Endothelial cell (in vitro differentiated cells): ENCODE results near the gene DLX1. TPM values are rescaled to one million over a fixed set of nuclear protein-coding genes. Genes with fewer than 3 reads are reported as not detected.

Experiments used
- DNase-seq: peaks from one replicate; pipeline ENCODE4 v3.0.0; 2021; ENCODE audit warnings: low spot score
- H3K27ac Mint-ChIP-seq: one replicate; pipeline ENCODE4 v1.8.0; 2021; ENCODE audit warnings: mixed read lengths, inconsistent platforms; ENCODE audit not compliant: unreplicated experiment
- H3K27me3 Mint-ChIP-seq: one replicate; pipeline ENCODE4 v1.8.0; 2021; ENCODE audit warnings: mild to moderate bottlenecking, moderate library complexity, mixed read lengths, inconsistent platforms; ENCODE audit not compliant: unreplicated experiment
- H3K36me3 Mint-ChIP-seq: one replicate; pipeline ENCODE4 v1.8.0; 2021; ENCODE audit warnings: mild to moderate bottlenecking, low read depth, mixed read lengths, inconsistent platforms; ENCODE audit not compliant: unreplicated experiment
- H3K4me1 Mint-ChIP-seq: one replicate; pipeline ENCODE4 v1.8.0; 2021; ENCODE audit warnings: mild to moderate bottlenecking, mixed read lengths, inconsistent platforms; ENCODE audit not compliant: unreplicated experiment
- H3K4me3 Mint-ChIP-seq: one replicate; pipeline ENCODE4 v1.8.0; 2021; ENCODE audit warnings: mild to moderate bottlenecking, mixed read lengths, inconsistent platforms; ENCODE audit not compliant: unreplicated experiment
- H3K9me3 Mint-ChIP-seq: one replicate; pipeline ENCODE4 v1.8.0; 2021; ENCODE audit warnings: mixed read lengths, inconsistent platforms; ENCODE audit not compliant: unreplicated experiment
- total RNA-seq: library from RNA; stranded (reverse); fragmentation: NEBNext Ultra II Directional; extraction: Animal tissue kit (Norgen Biotek cat#: 25700); gene quantifications from one replicate; pipeline ENCODE4 v1.2.1, GENCODE V29; 2021; ENCODE audit not compliant: unreplicated experiment
- TF ChIP-seq, protein P1 (sequence below): fragments of 200-600 bp; sonication (generic); IDR thresholded peaks from one replicate; pipeline ENCODE4 v1.5.0; 2021; ENCODE audit warnings: antibody characterized with exemption; ENCODE audit not compliant: unreplicated experiment

The DLX1 gene
- total RNA-seq, 1 donor from 2014 or later: 0.87 TPM

GRCh38 chr2:172128484-172128883 is 43.2 kb downstream of the DLX1 start:
- TF ChIP-seq, protein P1, sequence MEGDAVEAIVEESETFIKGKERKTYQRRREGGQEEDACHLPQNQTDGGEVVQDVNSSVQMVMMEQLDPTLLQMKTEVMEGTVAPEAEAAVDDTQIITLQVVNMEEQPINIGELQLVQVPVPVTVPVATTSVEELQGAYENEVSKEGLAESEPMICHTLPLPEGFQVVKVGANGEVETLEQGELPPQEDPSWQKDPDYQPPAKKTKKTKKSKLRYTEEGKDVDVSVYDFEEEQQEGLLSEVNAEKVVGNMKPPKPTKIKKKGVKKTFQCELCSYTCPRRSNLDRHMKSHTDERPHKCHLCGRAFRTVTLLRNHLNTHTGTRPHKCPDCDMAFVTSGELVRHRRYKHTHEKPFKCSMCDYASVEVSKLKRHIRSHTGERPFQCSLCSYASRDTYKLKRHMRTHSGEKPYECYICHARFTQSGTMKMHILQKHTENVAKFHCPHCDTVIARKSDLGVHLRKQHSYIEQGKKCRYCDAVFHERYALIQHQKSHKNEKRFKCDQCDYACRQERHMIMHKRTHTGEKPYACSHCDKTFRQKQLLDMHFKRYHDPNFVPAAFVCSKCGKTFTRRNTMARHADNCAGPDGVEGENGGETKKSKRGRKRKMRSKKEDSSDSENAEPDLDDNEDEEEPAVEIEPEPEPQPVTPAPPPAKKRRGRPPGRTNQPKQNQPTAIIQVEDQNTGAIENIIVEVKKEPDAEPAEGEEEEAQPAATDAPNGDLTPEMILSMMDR: no peak
- Mint-ChIP-seq H3K4me1 (no peaks in the 10 kb centered on the region), H3K9me3 (no peaks in the 10 kb centered on the region), H3K27me3 (no peaks in the 10 kb centered on the region), H3K27ac (no peak overlapping the region), H3K36me3 (no peaks in the 10 kb centered on the region), H3K4me3 (no peak overlapping the region)
- DNase-seq: no peak

DNA sequence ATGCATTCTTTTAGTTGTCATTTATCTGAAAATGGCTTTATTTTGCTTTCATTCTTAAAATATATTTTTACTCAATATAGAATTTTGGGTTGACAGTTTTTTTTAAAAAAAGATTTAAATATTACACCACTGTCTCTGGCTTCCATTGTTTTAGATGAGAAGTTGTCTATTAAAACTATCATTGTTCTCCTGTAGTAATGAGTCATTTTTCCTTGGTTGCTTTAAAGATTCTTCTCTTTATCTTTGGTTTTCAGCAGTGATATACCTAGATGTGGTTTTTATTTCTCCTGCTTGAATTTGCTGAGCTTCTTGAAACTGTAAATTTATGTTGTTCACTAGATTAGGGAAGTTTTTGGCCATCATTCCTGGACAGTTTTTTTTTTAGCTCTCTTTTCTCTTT is 44.1 kb downstream of the DLX1 start:
- H3K27ac Mint-ChIP-seq: no peak overlapping the region
- H3K36me3 Mint-ChIP-seq: no peaks in the 10 kb centered on the region
- no peak overlapping the region for H3K4me3 Mint-ChIP-seq
- TF ChIP-seq, protein P1: no peak
- no peaks in the 10 kb centered on the region for H3K27me3 Mint-ChIP-seq
- H3K9me3 Mint-ChIP-seq: no peaks in the 10 kb centered on the region
- DNase-seq: no peak
- H3K4me1 Mint-ChIP-seq: no peaks in the 10 kb centered on the region

- TF ChIP-seq, protein P1: no peak
- Mint-ChIP-seq H3K9me3 (no peaks in the 10 kb centered on the region), H3K27ac (no peak overlapping the region), H3K4me3 (no peak overlapping the region), H3K36me3 (no peaks in the 10 kb centered on the region), H3K4me1 (no peaks in the 10 kb centered on the region), H3K27me3 (peaks cover 2% of the 10 kb centered on the region)
- no peak for DNase-seq
Observed at GRCh38 chr2:172131713-172132555, 46.6 kb downstream of the DLX1 start.

- H3K4me1 Mint-ChIP-seq: no peaks in the 10 kb centered on the region
- H3K9me3 Mint-ChIP-seq: no peaks in the 10 kb centered on the region
- no peak overlapping the region for H3K27ac Mint-ChIP-seq
- DNase-seq: no peak
- TF ChIP-seq, protein P1: no peak
- H3K4me3 Mint-ChIP-seq: no peak overlapping the region
- no peaks in the 10 kb centered on the region for H3K36me3 Mint-ChIP-seq
- peaks cover 3% of the 10 kb centered on the region for H3K27me3 Mint-ChIP-seq
Observed at GRCh38 chr2:172134270-172134669, 49.0 kb downstream of the DLX1 start.

DNA sequence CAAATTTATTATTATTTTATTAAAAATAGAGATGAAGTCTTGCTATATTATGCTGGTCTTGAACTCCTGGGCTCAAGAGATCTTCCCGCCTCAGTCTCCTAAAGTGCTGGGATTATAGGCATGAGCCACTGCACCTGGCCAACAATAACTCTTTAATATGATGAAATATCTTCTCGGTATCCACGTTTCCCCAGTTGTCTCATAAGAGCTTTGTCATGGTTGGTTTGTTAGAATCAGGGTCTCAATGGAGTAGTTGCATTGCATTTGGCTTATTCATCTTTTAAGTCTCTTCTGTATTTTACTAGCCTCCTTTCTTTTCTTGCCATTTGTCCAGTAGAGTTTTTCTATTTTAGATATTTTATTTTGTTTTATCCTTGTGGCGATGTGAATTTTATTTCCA is 50.1 kb downstream of the DLX1 start:
- H3K4me3 Mint-ChIP-seq: no peak overlapping the region
- H3K27me3 Mint-ChIP-seq: peaks cover 3% of the 10 kb centered on the region
- TF ChIP-seq, protein P1: no peak
- DNase-seq: no peak
- H3K27ac Mint-ChIP-seq: no peak overlapping the region
- H3K4me1 Mint-ChIP-seq: no peaks in the 10 kb centered on the region
- H3K36me3 Mint-ChIP-seq: no peaks in the 10 kb centered on the region
- H3K9me3 Mint-ChIP-seq: no peaks in the 10 kb centered on the region
